GM18499 (cell line): ENCODE results near the gene PALLD.

Experiments used
- ATAC-seq: cut with Tn5 transposase; IDR thresholded peaks from one replicate; pipeline ENCODE4 v1.9.1; 2021; ENCODE audit warnings: moderate number of reproducible peaks; ENCODE audit not compliant: insufficient read depth, unreplicated experiment

PALLD gene

DNA sequence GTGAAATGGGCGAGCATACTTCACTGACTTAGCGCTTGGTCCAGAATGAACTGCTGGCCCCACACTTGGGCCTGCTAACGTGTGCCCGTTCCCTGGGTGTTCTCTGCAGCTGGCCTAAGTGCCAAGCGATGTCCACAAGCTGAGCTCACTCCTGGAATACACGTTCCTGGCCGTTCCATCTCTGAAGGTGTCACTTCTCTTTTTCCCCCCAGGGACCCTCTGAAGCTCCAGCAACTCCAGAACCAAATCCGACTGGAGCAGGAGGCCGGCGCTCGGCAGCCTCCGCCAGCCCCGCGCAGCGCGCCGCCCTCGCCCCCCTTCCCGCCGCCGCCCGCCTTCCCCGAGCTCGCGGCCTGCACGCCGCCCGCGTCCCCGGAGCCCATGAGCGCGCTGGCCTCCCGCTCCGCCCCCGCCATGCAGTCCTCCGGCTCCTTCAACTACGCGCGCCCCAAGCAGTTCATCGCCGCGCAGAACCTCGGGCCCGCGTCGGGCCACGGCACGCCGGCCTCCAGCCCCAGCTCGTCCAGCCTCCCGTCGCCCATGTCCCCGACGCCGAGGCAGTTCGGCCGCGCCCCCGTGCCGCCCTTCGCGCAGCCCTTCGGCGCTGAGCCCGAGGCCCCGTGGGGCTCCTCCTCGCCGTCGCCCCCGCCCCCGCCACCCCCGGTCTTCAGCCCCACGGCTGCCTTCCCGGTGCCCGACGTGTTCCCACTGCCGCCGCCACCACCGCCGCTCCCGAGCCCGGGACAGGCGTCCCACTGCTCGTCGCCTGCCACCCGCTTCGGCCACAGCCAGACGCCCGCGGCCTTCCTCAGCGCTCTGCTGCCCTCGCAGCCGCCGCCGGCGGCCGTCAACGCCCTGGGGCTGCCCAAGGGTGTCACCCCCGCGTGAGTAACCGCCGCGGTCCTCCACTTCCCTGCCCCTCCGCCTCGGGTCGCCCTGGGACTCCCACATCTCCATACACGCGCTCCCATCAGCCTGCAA is 380.9 kb downstream of the PALLD start:
- ATAC-seq, result no peak

GRCh38 chr4:168878623-168879022 is 381.8 kb downstream of the PALLD start:
- no peak for ATAC-seq

DNA sequence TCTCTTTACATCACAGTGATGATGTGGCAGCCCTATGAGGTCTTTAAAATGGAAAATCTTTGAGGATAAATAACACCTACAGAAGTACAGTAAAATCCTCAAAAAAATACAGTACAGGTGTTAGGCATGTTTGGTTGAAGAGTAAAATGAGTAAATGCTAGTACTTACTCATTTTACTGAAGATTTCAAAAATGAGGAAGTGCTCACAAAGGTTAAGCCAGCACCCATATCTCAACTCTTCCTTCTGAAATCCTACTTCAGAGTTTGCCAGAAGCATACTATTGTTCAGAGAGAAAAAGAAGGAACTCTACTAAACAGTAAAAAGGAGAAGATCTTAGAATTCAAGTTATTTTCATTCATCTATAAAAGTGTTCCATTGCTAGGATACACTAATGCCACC is 382.3 kb downstream of the PALLD start:
- ATAC-seq, result no peak

- no peak for ATAC-seq
Observed at GRCh38 chr4:168880072-168880675, 383.3 kb downstream of the PALLD start.

DNA sequence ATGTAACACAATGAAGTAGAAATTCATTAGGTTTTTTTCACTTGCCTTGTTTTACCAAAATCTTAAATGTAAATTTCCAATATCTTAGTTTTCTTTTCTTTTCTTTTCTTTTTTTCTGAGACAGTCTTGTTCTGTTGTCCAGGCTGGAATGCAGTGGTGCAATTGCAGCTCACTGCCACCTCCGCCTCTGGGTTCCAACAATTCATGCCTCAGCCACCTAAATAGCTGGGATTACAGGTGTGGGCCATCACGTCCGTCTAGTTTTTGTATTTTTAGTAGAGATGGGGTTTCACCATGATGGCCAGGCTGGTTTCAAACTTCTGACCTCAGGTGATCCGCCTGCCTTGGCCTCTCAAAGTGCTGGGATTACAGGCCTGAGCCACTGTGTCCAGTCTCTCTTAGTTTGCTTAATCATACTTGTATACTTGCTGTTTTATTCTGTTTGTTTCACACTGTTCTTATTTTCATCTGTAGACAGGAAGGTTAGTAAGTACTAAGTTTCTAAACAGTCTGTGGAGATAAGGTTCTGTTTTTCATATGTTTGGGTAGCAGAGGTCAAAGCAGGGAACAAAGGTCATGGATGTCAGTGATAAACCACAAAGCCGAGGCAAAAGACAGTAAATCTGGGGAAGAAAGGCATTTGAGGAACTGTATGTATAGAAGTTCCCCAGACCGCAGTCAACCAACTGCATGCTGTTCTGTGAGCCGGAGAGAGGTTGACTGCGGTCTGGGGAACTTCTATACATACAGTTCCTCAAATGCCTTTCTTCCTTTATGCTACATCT is 384.2 kb downstream of the PALLD start:
- ATAC-seq, result peak; percentile 47

DNA sequence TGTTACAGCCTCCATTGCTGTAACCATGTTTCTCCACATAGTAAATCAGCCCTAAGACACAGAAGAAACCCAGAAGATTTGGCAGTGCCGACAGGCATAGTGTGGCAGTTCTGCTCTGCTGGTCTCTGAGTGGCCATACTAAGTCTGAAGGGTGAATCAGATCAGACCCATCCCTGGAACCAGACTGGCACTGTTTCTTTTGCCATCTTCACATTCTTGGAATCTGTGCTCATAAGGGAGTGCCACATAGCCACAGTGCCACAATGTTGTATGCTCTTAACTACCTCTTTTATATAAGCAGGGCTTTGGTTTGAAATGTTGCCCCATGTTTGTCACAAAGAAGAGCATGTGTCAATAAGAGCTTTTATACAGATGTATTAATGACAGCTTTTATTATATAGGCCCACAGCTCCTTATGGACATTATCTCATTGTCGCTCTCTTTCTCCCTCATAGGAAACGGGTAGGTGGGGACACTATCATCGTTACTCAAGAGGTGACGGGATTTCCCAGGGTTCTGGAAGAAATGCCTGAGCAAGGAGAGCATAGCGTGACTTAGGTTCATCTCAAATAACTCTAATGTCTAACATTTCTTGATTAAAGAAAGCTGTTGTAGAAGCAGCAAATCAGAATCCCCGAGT is 385.0 kb downstream of the PALLD start:
- no peak for ATAC-seq

DNA sequence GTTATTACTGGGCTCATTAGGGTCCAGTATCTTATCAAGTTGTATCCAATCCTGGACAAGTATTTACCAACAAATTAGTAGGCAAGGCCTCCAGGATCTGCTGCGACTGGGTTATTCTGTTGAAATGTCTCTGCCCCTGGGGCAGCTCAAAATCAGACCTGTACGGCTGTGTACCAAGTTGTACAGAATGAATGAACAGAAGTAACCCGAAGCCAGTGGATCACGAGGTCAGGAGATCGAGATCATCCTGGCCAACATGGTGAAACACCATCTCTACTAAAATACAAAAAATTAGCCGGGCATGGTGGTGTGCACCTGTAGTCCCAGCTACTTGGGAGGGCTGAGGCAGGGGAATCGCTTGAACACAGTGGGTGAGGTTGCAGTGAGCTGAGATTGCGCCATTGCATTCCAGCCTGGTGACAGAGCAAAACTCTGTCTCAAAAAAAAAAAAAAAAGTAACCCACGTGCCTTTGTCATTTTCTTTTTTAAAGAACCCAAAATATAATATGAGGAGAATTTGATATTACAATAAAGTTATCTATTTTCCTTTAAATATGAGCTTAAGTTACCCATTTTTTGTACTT is 385.9 kb downstream of the PALLD start:
- no peak for ATAC-seq

- no peak for ATAC-seq
Observed at GRCh38 chr4:168883513-168883912, 386.7 kb downstream of the PALLD start.

- ATAC-seq, result no peak
Observed at GRCh38 chr4:168884251-168885124, 387.6 kb downstream of the PALLD start.

GRCh38 chr4:168885400-168885799 is 388.5 kb downstream of the PALLD start:
- no peak for ATAC-seq

DNA sequence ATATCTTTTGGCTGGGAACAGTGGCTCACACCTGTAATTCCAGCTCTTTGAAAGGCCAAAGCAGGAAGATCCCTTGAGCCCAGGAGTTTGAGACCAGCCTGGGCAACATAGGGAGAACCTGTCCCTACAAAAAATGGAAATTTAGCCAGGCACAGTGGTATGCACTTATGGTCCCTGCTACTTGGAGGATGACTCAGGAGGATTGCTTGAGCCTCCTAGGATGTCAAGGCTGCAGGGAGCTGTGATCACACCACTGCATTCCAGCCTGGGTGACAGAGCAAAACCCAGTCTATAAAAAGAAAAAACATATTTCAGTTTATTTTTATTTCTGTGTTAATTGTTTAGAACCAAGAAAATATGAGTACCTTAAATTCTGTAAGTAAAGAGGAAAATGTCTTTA is 389.5 kb downstream of the PALLD start:
- no peak for ATAC-seq

GRCh38 chr4:168887809-168888208 is 391.0 kb downstream of the PALLD start:
- ATAC-seq, result no peak

DNA sequence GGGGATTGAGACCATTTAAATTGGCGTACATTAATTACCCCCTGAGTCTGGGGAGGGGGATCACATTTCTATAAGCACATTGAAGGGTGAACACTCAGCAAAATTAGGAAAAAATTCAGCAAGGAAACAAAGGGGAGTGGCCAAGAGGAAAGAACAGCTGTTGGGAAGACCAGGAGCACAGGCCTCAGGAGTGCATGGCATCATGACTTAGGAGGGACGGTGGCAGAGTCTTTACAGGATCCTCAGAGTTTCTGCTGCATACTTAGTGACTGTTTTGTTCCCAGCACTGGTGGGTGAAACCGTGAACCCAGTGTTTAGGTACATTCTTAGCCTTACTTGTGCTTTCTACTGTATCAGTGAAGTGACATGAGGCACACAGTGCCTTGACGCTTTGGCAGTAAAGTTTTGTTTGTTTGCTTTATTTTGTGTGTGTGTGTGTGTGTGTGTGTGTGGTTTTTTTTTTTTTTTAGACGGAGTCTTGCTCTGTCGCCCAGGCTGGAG is 391.9 kb downstream of the PALLD start:
- no peak for ATAC-seq

DNA sequence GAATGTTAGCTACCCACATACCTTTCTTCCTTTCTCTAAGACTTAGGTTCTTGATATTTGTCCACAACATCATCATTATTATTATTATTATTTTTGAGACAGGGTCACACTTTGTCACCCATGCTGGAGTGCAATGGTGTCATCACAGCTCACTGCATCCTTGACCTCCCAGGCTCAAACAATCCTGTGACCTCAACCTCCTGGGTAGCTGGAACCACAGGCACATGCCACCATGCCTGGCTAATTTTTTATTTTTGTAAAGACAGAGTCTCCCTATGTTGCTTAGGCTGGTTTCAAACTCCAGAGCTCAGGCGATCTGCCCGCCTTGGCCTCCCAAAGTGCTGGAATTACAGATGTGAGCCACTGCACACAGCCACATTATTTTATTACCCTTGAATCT is 394.2 kb downstream of the PALLD start:
- no peak for ATAC-seq

- no peak for ATAC-seq
Observed at GRCh38 chr4:168891688-168892087, 394.8 kb downstream of the PALLD start.

DNA sequence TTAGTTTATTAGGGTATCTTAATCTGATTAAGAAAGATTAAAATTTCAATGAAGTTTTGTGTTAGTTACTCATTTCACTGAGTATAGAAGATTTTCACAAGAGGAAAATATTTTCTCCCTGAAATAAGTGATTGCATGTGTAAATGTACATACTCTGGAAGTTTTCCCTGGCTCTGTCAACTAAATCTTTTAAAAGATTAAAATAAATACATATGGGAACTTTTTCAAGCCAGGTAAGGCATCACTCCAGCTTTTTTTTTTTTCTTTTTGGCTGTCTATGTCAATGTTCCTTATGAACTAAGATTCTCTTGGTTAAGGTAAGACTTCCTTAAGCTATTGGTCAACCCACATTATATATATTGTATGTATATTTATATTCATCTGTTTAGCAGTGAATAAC is 395.6 kb downstream of the PALLD start:
- no peak for ATAC-seq

- ATAC-seq, result no peak
Observed at GRCh38 chr4:168893205-168893604, 396.4 kb downstream of the PALLD start.

DNA sequence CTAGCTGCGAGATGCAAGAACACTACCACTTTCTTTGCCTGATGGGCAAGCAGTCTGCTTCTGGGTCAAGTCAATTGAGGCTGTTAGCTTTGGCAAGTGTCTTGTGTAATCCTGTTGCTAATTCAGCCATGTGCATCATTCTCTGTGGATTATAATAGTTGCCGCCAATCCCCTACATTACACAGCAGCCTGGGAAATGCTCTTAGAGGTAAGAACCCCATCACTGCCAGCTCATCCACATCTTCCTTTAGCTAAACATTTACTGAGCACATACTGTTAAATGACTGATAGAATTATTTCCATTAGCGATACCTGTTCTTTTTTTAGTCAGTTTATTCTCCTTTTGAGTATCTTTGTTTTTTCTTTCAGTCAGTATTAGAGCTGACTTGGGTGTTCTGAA is 397.0 kb downstream of the PALLD start:
- ATAC-seq, result no peak

DNA sequence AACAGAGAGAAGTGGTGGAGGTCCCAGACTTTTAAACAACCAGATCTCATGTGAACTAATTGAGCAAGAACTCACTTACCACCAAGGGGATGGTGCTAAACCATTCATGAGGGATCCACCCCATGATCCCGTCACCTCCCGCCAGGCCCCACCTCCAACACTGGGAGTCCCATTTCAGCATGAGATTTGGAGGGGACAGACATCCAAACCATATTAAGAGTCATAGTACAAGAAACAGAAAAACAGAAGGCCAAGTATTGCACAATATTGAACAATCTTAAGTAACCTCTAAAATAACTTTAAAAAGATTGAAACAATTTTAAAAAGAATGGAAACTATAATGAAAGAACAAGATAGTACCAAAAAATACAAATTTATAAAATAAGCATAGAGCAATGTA is 403.2 kb downstream of the PALLD start:
- no peak for ATAC-seq
